Hindlimb muscle (tissue), 1 donor: Measurements from ENCODE around the gene CCDC9B. TPM values are rescaled to one million over a fixed set of nuclear protein-coding genes. Genes with fewer than 3 reads are reported as not detected.

Experiments
- DNase-seq: peaks from one replicate; pipeline ENCODE4 v3.0.0-alpha.2; 2013
- polyA plus RNA-seq: library from polyadenylated mRNA; unstranded; fragments of 120-200 nt; gene quantifications from one replicate; pipeline ENCODE4 v1.2.1, GENCODE V29; 2013; ENCODE audit not compliant: insufficient read length

CCDC9B gene
- polyA plus RNA-seq, 1 donor = 22.2 TPM

GRCh38 chr15:40329804-40330203 is 10.9 kb downstream of the CCDC9B start:
- DNase-seq = no peak

GRCh38 chr15:40328751-40329150 is 12.0 kb downstream of the CCDC9B start:
- no peak for DNase-seq

- DNase-seq = no peak
Measured at GRCh38 chr15:40328176-40328575, 12.6 kb downstream of the CCDC9B start.

GRCh38 chr15:40327457-40327856 is 13.3 kb downstream of the CCDC9B start:
- DNase-seq = no peak

- no peak for DNase-seq
Measured at GRCh38 chr15:40325700-40326099, 15.0 kb downstream of the CCDC9B start.

GRCh38 chr15:40325188-40325587 is 15.6 kb downstream of the CCDC9B start:
- no peak for DNase-seq

- no peak for DNase-seq
Measured at GRCh38 chr15:40323953-40324937, 16.5 kb downstream of the CCDC9B start.

GRCh38 chr15:40323239-40323952 is 17.3 kb downstream of the CCDC9B start, which contains the start of gene INAFM2:
Gene INAFM2 (plus strand): TSS chr15:40323692. CDS start chr15:40324056, 364 bp downstream.
- DNase-seq = peak; percentile 91

GRCh38 chr15:40322531-40323238 is 18.1 kb downstream of the CCDC9B start:
- no peak for DNase-seq

- DNase-seq = peak; percentile 52
Measured at GRCh38 chr15:40320931-40321371, 19.8 kb downstream of the CCDC9B start.

- DNase-seq = no peak
Measured at GRCh38 chr15:40320409-40320808, 20.3 kb downstream of the CCDC9B start.

- no peak for DNase-seq
Measured at GRCh38 chr15:40317580-40317979, 23.2 kb downstream of the CCDC9B start.

GRCh38 chr15:40316931-40317330 is 23.8 kb downstream of the CCDC9B start:
- DNase-seq = no peak

- DNase-seq = no peak
Measured at GRCh38 chr15:40314723-40315276, 25.9 kb downstream of the CCDC9B start.

- DNase-seq = no peak
Measured at GRCh38 chr15:40313531-40314398, 27.0 kb downstream of the CCDC9B start.

GRCh38 chr15:40312370-40313158 is 28.2 kb downstream of the CCDC9B start:
- no peak for DNase-seq

- no peak for DNase-seq
Measured at GRCh38 chr15:40310993-40311392, 29.7 kb downstream of the CCDC9B start.

GRCh38 chr15:40310001-40310959 is 30.5 kb downstream of the CCDC9B start:
- peak; percentile 30 for DNase-seq

GRCh38 chr15:40309344-40309862 is 31.3 kb downstream of the CCDC9B start:
- DNase-seq = no peak
